H1 (cell line): Measurements from ENCODE around the gene TBPL2. TPM values are rescaled to one million over a fixed set of nuclear protein-coding genes. Genes with fewer than 3 reads are reported as not detected.

Source experiments
- CBX5 ChIP-seq: fragments of 300-800, 300-1000 bp; sonication (generic); IDR thresholded peaks from 2 replicates; pipeline ENCODE4 v1.7.1; 2016; ENCODE audit warnings: antibody characterized with exemption, low read length, low read depth
- polyA plus RNA-seq, 7 experiments: library from polyadenylated mRNA; depleted of rRNA in 3 of 7; stranded (reverse) in 5 of 7; unstranded in 2 of 7; fragments of >200 nt in 5 of 7; fragments of 200-250 nt in 2 of 7; gene quantifications; 1 replicate in 5 of 7; 2 replicates in 1 of 7; 4 replicates in 1 of 7; pipeline versions ENCODE4 v1.2.1 to v1.2.3, GENCODE V29; 2011 to 2013; ENCODE audit warnings: missing spikeins in 2 of 7, mixed read lengths in 2 of 7
- total RNA-seq: library from RNA; stranded (reverse); fragmentation: NEBNext Ultra II Directional; extraction: Animal tissue kit (Norgen Biotek cat#: 25700); gene quantifications from 2 replicates; pipeline ENCODE4 v1.2.1, GENCODE V29; 2021
- TF ChIP-seq, protein P1 (sequence below): IDR thresholded peaks from 2 replicates; pipeline ENCODE4 v1.6.1; 2012; ENCODE audit warnings: inconsistent platforms

Gene TBPL2
- total and polyA plus RNA-seq, 2 of the 8 experiments (the other 6 are each of a cell fraction or from before 2014, with no cell fraction given), result 0.03 TPM; not detected in 1

DNA sequence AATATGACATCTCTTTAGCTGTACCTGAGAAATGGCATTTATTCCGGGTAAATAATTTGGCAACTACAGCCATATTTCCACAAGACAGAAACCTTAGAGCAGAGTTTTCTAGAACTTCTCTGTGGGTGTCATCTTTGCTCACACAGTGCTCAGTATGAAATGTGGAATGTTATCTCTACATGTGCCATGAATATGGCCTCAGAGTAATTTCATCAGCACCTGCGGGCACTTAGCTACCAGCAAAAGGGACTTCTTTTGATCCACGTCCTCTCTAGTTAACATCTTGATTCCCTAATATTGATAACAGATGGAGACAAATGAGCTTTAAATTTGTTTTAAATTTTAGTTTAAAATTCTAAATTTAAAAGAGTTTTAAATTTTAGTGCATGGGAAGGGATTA is 25.9 kb downstream of the TBPL2 start (continued):
- TF ChIP-seq CBX5, result no peak
- TF ChIP-seq, protein P1, sequence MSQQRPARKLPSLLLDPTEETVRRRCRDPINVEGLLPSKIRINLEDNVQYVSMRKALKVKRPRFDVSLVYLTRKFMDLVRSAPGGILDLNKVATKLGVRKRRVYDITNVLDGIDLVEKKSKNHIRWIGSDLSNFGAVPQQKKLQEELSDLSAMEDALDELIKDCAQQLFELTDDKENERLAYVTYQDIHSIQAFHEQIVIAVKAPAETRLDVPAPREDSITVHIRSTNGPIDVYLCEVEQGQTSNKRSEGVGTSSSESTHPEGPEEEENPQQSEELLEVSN, result no peak
